Thoracic aorta (tissue), 2 donors: ENCODE data around the gene SEPHS1. TPM values are rescaled to one million over a fixed set of nuclear protein-coding genes. Genes with fewer than 3 reads are reported as not detected.
"Not testable (repeated sequence)": the region's sequence is repeated elsewhere in the genome, so short reads cannot be mapped to it uniquely, and the experiment has no call there.

ENCODE experiments used
- ATAC-seq: fragments of 150-250 bp; one replicate; pipeline ENCODE4 v1.8.0; 2017; ENCODE audit warnings: low read depth; ENCODE audit not compliant: insufficient number of reproducible peaks, low FRiP score
- DNase-seq: peaks from one replicate; pipeline ENCODE4 v3.0.0-alpha.2; 2020; ENCODE audit warnings: low spot score
- H3K27ac ChIP-seq, 2 donors: fragments of 200-600 bp; sonication (generic); 1 replicate in 1 of 2; 2 replicates in 1 of 2; pipeline ENCODE4 v1.5.1; 2016; ENCODE audit warnings: mild to moderate bottlenecking in 2 of 2, moderate library complexity in 2 of 2
- H3K27me3 ChIP-seq: fragments of 200-600 bp; sonication (generic); replicated peaks from 2 replicates; pipeline ENCODE4 v1.6.0; 2016; ENCODE audit warnings: mild to moderate bottlenecking; ENCODE audit not compliant: insufficient read depth
- H3K36me3 ChIP-seq: fragments of 200-600 bp; sonication (generic); one replicate; pipeline ENCODE4 v1.5.1; 2016
- H3K4me1 ChIP-seq, 2 donors: fragments of 200-600 bp; sonication (generic); 1 replicate in 1 of 2; 2 replicates in 1 of 2; pipeline versions ENCODE4 v1.5.1 to v1.6.0; 2016; ENCODE audit warnings: low read depth in 2 of 2, mild to moderate bottlenecking in 1 of 2; ENCODE audit not compliant: control insufficient read depth in 1 of 2
- H3K4me3 ChIP-seq: fragments of 200-600 bp; sonication (generic); 2 replicates; pipeline ENCODE4 v1.5.1; 2016; ENCODE audit warnings: mild to moderate bottlenecking
- H3K9me3 ChIP-seq: fragments of 200-600 bp; sonication (generic); 2 replicates; pipeline ENCODE4 v1.5.1; 2016
- total RNA-seq, 2 donors: library from RNA; depleted of rRNA; stranded (reverse); fragments of >200 nt; gene quantifications; one replicate each; pipeline versions ENCODE4 v1.1.0 to v1.2.3, GENCODE V29; 2016
- TF ChIP-seq, protein P1 (sequence below): fragments of 200-600 bp; sonication (generic); IDR thresholded peaks from one replicate; pipeline ENCODE4 v1.5.1; 2019; ENCODE audit warnings: antibody characterized with exemption

The SEPHS1 gene
- total RNA-seq, 2 donors from 2014 or later = 24.8 to 68.6 TPM

DNA sequence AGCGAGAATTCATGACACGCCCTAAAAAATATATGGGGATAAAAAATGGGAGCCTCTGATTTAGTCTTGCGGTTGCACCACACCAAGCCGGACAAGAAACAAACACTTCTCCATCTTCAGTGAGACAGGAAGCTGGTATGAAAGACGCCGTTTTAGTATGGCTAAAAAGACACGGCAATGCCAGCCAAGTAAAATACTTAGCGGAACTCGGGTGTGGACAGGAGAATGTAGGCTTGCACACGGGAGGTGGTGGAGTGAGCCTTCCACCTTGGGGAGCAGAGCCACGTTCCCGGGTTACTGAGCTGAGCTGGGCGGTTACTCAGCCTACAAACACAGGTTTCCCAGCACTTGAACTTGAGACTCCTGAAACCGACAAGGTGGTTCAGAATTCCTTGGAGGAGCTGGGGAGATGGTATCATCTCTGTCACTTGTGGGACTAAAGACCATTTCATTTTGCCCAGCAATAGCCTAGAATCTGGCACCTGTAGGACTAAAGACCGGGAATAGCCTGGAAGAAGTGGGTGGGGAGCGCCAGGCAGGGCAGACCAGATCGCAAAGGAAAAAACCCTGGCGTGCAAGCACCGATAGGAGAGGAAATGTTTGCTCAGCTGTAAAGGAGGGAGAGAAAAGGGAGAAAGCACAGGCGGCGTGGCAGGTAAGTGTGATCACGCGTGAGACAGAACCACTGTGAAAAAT, 34.8 kb upstream of the SEPHS1 start:
- no peaks in the 10 kb centered on the region for H3K9me3 ChIP-seq
- TF ChIP-seq, protein P1, sequence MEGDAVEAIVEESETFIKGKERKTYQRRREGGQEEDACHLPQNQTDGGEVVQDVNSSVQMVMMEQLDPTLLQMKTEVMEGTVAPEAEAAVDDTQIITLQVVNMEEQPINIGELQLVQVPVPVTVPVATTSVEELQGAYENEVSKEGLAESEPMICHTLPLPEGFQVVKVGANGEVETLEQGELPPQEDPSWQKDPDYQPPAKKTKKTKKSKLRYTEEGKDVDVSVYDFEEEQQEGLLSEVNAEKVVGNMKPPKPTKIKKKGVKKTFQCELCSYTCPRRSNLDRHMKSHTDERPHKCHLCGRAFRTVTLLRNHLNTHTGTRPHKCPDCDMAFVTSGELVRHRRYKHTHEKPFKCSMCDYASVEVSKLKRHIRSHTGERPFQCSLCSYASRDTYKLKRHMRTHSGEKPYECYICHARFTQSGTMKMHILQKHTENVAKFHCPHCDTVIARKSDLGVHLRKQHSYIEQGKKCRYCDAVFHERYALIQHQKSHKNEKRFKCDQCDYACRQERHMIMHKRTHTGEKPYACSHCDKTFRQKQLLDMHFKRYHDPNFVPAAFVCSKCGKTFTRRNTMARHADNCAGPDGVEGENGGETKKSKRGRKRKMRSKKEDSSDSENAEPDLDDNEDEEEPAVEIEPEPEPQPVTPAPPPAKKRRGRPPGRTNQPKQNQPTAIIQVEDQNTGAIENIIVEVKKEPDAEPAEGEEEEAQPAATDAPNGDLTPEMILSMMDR = no peak
- H3K4me1 ChIP-seq = peaks cover 0 to 10% of the 10 kb centered on the region in 2 donors
- ATAC-seq = no peak
- H3K36me3 ChIP-seq = no peaks in the 10 kb centered on the region
- H3K27me3 ChIP-seq = no peaks in the 10 kb centered on the region
- no peak overlapping the region for H3K27ac ChIP-seq
- no peak for DNase-seq
- peak overlapping the region; percentile 27 for H3K4me3 ChIP-seq

DNA sequence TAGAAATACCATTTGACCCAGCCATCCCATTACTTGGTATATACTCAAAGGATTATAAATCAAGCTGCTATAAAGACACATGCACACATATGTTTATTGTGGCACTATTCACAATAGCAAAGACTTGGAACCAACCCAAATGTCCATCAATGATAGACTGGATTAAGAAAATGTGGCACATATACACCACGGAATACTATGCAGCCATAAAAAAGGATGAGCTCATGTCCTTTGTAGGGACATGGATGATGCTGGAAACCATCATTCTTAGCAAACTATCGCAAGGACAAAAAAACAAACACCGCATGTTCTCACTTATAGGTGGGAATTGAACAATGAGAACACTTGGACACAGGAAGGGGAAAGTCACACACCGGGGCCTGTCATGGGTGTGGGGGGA, 31.0 kb upstream of the SEPHS1 start:
- DNase-seq, ATAC-seq, H3K9me3 ChIP-seq, H3K27me3 ChIP-seq, H3K27ac ChIP-seq, H3K4me3 ChIP-seq, H3K36me3 ChIP-seq: not testable (repeated sequence)
- peaks cover 0 to 10% of the 10 kb centered on the region in 2 donors for H3K4me1 ChIP-seq

DNA sequence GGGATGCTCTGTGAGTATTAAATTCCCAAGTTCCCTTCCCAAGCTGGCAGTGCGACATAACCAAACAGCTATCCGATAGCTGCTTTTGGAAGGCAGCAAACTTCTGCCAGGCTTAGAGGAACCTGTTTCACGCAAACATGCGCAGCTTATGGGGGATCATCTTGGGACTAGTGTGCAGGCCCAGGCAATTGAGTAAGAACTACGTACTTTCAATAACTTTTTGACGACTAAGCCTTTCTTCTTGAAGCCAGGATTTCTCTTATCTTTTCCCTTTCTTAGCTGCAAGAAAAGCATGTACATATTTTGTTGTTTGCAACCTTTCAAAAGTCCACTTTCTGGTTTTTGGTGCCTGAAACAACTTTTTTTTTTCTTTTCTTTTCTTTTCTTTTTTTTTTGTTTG, 28.7 kb upstream of the SEPHS1 start:
- ATAC-seq (no peak), DNase-seq (no peak)
- Histone ChIP-seq H3K4me1 (no peaks in the 10 kb centered on the region), H3K4me3 (no peak overlapping the region), H3K27me3 (no peaks in the 10 kb centered on the region), H3K27ac (no peak overlapping the region), H3K9me3 (no peaks in the 10 kb centered on the region), H3K36me3 (no peaks in the 10 kb centered on the region)
- TF ChIP-seq, protein P1 = no peak

DNA sequence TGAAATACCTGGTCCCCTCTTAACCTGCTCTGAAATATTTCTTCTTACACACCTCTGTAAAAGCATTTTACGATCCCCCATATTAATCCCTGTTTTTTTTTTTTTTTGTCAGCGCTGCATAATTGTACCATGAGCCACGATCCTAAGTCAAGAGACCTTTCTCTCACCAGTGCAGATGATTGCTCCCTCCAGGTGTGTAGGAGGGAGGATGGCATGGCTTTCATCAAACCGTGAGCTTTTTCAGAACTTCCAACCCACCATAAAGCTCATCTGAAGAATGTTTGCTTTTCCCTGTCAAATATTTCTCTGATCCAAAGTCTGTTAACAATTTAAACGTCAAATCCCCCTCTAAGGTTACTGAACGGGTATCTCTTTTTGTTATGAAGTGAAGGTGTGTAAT, 28.2 kb upstream of the SEPHS1 start:
- H3K4me1 ChIP-seq = no peaks in the 10 kb centered on the region
- no peak for ATAC-seq

DNA sequence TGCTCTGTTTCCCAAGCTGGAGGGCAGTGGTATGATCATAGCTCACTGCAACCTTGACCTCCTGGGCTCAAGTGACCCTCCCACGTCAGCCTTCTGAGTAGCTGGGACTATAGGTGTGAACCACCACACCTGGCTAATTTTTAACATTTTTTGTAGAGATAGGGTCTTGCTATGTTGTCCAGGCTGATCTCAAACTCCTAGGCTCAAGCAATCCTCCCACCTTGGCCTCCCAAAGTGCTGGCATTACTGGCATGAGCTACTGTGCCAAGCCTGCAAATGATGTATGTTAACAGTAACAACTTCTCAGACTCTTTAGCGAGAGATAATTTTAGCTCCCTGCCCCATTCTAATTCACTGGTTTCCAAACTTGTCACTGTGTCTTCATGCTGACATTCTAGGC, 27.7 kb upstream of the SEPHS1 start:
- TF ChIP-seq, protein P1 = no peak
- DNase-seq = no peak
- H3K9me3 ChIP-seq = no peaks in the 10 kb centered on the region
- H3K27ac ChIP-seq = no peak overlapping the region
- H3K36me3 ChIP-seq = no peaks in the 10 kb centered on the region
- H3K4me1 ChIP-seq = no peaks in the 10 kb centered on the region
- no peak for ATAC-seq
- no peak overlapping the region for H3K4me3 ChIP-seq
- no peaks in the 10 kb centered on the region for H3K27me3 ChIP-seq

More for the DNA sequence above, 28.2 kb upstream of the SEPHS1 start:
- Histone ChIP-seq H3K27me3 (no peaks in the 10 kb centered on the region), H3K36me3 (no peaks in the 10 kb centered on the region), H3K4me3 (no peak overlapping the region), H3K9me3 (no peaks in the 10 kb centered on the region), H3K27ac (no peak overlapping the region)
- TF ChIP-seq, protein P1 = no peak
- DNase-seq = no peak

DNA sequence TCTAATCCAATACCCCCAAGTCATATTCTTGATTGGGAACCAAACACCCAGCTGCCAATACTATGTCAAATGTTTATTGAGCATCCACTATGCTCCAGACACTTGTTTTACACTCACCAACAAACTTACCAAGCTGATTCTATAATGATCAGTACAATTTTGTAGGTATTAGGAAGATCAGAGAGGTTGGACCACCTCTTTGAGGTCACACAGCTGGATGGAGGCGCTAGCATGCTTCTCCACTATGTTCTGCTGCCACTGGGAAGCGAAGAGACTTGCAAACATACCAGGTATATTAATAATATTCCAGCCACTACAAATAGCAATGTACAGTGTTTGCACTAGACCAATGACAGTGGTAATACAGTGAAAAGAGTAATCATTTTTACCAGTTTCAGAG, 25.6 kb upstream of the SEPHS1 start:
- Histone ChIP-seq H3K9me3 (no peaks in the 10 kb centered on the region), H3K4me1 (no peaks in the 10 kb centered on the region), H3K27me3 (no peaks in the 10 kb centered on the region), H3K27ac (no peak overlapping the region), H3K4me3 (no peak overlapping the region), H3K36me3 (no peaks in the 10 kb centered on the region)
- TF ChIP-seq, protein P1 = no peak
- DNase-seq (no peak), ATAC-seq (no peak)
